K562 (cell line): Measurements from ENCODE around the gene PAQR8. TPM values are rescaled to one million over a fixed set of nuclear protein-coding genes. Genes with fewer than 3 reads are reported as not detected.

Source experiments
- ARNT ChIP-seq, 2 experiments: fragments of 450-650 bp; IDR thresholded peaks; 2 replicates each; pipeline ENCODE4 v1.6.1; 2016; ENCODE audit warnings: mild to moderate bottlenecking in 1 of 2
- BACH1 ChIP-seq: fragments of 200-800 bp; sonication (Bioruptor generic); IDR thresholded peaks from 2 replicates; pipeline ENCODE4 v1.6.1; 2016; ENCODE audit warnings: missing genetic modification characterization, missing compliant biosample characterization
- BRD4 ChIP-seq: fragments of 200-600 bp; sonication (generic); IDR thresholded peaks from 2 replicates; pipeline ENCODE4 v1.6.1; 2017; ENCODE audit warnings: inconsistent platforms
- FOSL1 ChIP-seq: fragments of 200-800 bp; sonication (Bioruptor generic); conservative IDR thresholded peaks from 2 replicates; pipeline ENCODE4 v1.6.1; 2016; ENCODE audit warnings: missing genetic modification characterization, missing compliant biosample characterization
- HDAC3 ChIP-seq: fragments of 450-650 bp; IDR thresholded peaks from 2 replicates; pipeline ENCODE4 v1.6.1; 2018; ENCODE audit warnings: borderline replicate concordance, mild to moderate bottlenecking, moderate library complexity; ENCODE audit not compliant: partially characterized antibody
- NCOR1 ChIP-seq: fragments of 450-650 bp; IDR thresholded peaks from 2 replicates; pipeline ENCODE4 v1.6.1; 2016; ENCODE audit warnings: mild to moderate bottlenecking, moderate library complexity
- NFYB ChIP-seq: IDR thresholded peaks from 2 replicates; pipeline ENCODE4 v1.6.1; 2011; ENCODE audit warnings: mild to moderate bottlenecking, moderate library complexity; ENCODE audit not compliant: insufficient read length; ENCODE audit errors: extremely low read depth
- NR1H2 ChIP-seq: sonication (generic); formaldehyde crosslinking; IDR thresholded peaks from 2 replicates; pipeline ENCODE4 v1.4.0; 2020; ENCODE audit warnings: mild to moderate bottlenecking, missing genetic modification reagents
- PRDM10 ChIP-seq: fragments of 450-650 bp; IDR thresholded peaks from 2 replicates; pipeline ENCODE4 v1.6.1; 2018; ENCODE audit not compliant: partially characterized antibody
- RBM22 ChIP-seq: fragments of 200-400 bp; formaldehyde crosslinking; IDR thresholded peaks from 2 replicates; pipeline ENCODE4 v1.6.1; 2018; ENCODE audit warnings: low read length, low read depth; ENCODE audit not compliant: poor library complexity, severe bottlenecking
- RFX7 ChIP-seq: fragments of 250-450 bp; sonication (Bioruptor Pico); IDR thresholded peaks from 2 replicates; pipeline ENCODE4 v1.5.1; 2021; ENCODE audit warnings: mild to moderate bottlenecking
- SRSF7 ChIP-seq: fragments of 200-400 bp; formaldehyde crosslinking; optimal IDR thresholded peaks from 2 replicates; pipeline ENCODE3; 2017; ENCODE audit warnings: mild to moderate bottlenecking, low read depth, low read length
- U2AF1 ChIP-seq: fragments of 200-400 bp; formaldehyde crosslinking; optimal IDR thresholded peaks from 2 replicates; pipeline ENCODE3; 2017; ENCODE audit warnings: mild to moderate bottlenecking, low read depth, low read length, moderate library complexity
- ZBTB17 ChIP-seq: fragments of 450-650 bp; formaldehyde crosslinking; IDR thresholded peaks from 2 replicates; pipeline ENCODE4 v1.4.0; 2020; ENCODE audit warnings: mild to moderate bottlenecking
- ZHX1 ChIP-seq: fragments of 150-350 bp; conservative IDR thresholded peaks from 2 replicates; pipeline ENCODE4 v1.6.1; 2014; ENCODE audit warnings: low read length
- ZNF146 ChIP-seq: IDR thresholded peaks from one replicate; pipeline ENCODE4 v1.6.1; 2018; ENCODE audit warnings: missing compliant biosample characterization; ENCODE audit not compliant: unreplicated experiment
- ZNF165 ChIP-seq: fragments of 250-450 bp; sonication (Bioruptor Pico); IDR thresholded peaks from 2 replicates; pipeline ENCODE4 v1.4.0; 2020; ENCODE audit warnings: borderline replicate concordance
- ZNF354B ChIP-seq: fragments of 250-450 bp; sonication (Bioruptor Pico); IDR thresholded peaks from 2 replicates; pipeline ENCODE4 v1.4.0; 2020
- ZNF384 ChIP-seq: IDR thresholded peaks from 2 replicates; pipeline ENCODE4 v1.6.1; 2012; ENCODE audit warnings: low read depth, low read length, improper control_type of control experiment
- ZNF699 ChIP-seq: fragments of 250-450 bp; sonication (Bioruptor Pico); IDR thresholded peaks from 2 replicates; pipeline ENCODE4 v1.8.0; 2021; ENCODE audit warnings: mild to moderate bottlenecking, moderate library complexity; ENCODE audit not compliant: insufficient replicate concordance
- polyA plus RNA-seq, 8 experiments: library from polyadenylated mRNA; depleted of rRNA in 4 of 8; stranded (reverse) in 5 of 8; unstranded in 3 of 8; fragments of >200 nt; fragmentation: Nextera tagmentation in 2 of 8; fragmentation: Illumina TruSeq in 1 of 8; extraction: Ambion mirVana in 2 of 8; extraction: Trizol in 1 of 8; gene quantifications; 2 replicates each; pipeline versions ENCODE4 v1.2.1 to v1.2.3, GENCODE V29; 2011 to 2014; ENCODE audit warnings: inconsistent platforms in 1 of 8, missing spikeins in 1 of 8
- total RNA-seq, 7 experiments: library from RNA; depleted of rRNA in 6 of 7; stranded (reverse); fragments of >200 nt in 6 of 7; fragmentation: Illumina TruSeq in 2 of 7; extraction: Trizol in 2 of 7; gene quantifications; 2 replicates each; pipeline versions ENCODE4 v1.2.1 to v1.2.3, GENCODE V29; 2011 to 2021; ENCODE audit warnings: low replicate concordance in 1 of 7

The PAQR8 gene
- total and polyA plus RNA-seq, 9 of the 15 experiments (the other 6 are each of a cell fraction or from before 2014, with no cell fraction given): 1.4 to 10.2 (median 3.5) TPM

- TF ChIP-seq ZHX1: no peak
- TF ChIP-seq FOSL1 (tag): peak; percentile 83
- no peak for TF ChIP-seq SRSF7
- no peak for TF ChIP-seq NFYB
- TF ChIP-seq ZBTB17: no peak
- TF ChIP-seq U2AF1: no peak
- no peak for TF ChIP-seq PRDM10
- TF ChIP-seq ZNF699 (CRISPR knock-in tag): no peak
- TF ChIP-seq ZNF165 (CRISPR knock-in tag): no peak
- peak; percentile 31 for TF ChIP-seq HDAC3
- peak; percentile 88 for TF ChIP-seq BACH1 (tag)
- no peak for TF ChIP-seq ZNF354B (CRISPR knock-in tag)
- 0 out of 4 replicates have a peak, but pooled peaks of 1 of the 2 experiments have one; percentile 20 for TF ChIP-seq ARNT (IDR thresholded peaks at IDR 0.05)
- no peak for TF ChIP-seq BRD4
- TF ChIP-seq RFX7 (CRISPR knock-in tag): no peak
- TF ChIP-seq RBM22: no peak
- TF ChIP-seq ZNF146 (CRISPR knock-in tag): no peak
- TF ChIP-seq NCOR1: 0 out of 2 replicates have a peak, but pooled peaks have one; percentile 32
- no peak for TF ChIP-seq NR1H2 (CRISPR knock-in tag)
- peak; percentile 63 for TF ChIP-seq ZNF384
These were observed 55.7 kb downstream of the PAQR8 start (continued) for GRCh38 chr6:52417675-52418111.
